ENCODE measurements around the gene SFTPA1.
"Not testable (repeated sequence)": the region's sequence is repeated elsewhere in the genome, so short reads cannot be mapped to it uniquely, and the experiment has no call there.

SFTPA1 gene

GRCh38 chr10:79610601-79611191 is at the start of gene SFTPA1:
TSS of gene SFTPA1 (plus strand) at chr10:79610939. CDS start at chr10:79611826, 887 bp downstream.
- no peak for DNase-seq (ENCODE audit: low read depth in 2 of 2)

- DNase-seq (ENCODE audit: low read depth in 2 of 2) = no peak
These were observed 49.5 kb upstream of the SFTPA1 start for GRCh38 chr10:79561257-79561656.

GRCh38 chr10:79562135-79562756 is 48.5 kb upstream of the SFTPA1 start:
- peak; percentile 38 to 47 for DNase-seq (ENCODE audit: low read depth in 2 of 2)

- DNase-seq (ENCODE audit: low read depth in 2 of 2) = no peak
These were observed 47.3 kb upstream of the SFTPA1 start for GRCh38 chr10:79563426-79563825.

- not testable (repeated sequence) for DNase-seq (ENCODE audit: low read depth in 2 of 2)
These were observed 40.1 kb upstream of the SFTPA1 start for GRCh38 chr10:79570624-79571023.

- no peak for DNase-seq (ENCODE audit: low read depth in 2 of 2)
These were observed 31.4 kb upstream of the SFTPA1 start for GRCh38 chr10:79579361-79579760.

- no peak for DNase-seq (ENCODE audit: low read depth in 2 of 2)
These were observed 29.7 kb upstream of the SFTPA1 start for GRCh38 chr10:79581044-79581443.

- DNase-seq (ENCODE audit: low read depth in 2 of 2) = no peak
These were observed 28.6 kb upstream of the SFTPA1 start for GRCh38 chr10:79582096-79582495.

GRCh38 chr10:79582954-79583353 is 27.8 kb upstream of the SFTPA1 start:
- not testable (repeated sequence) for DNase-seq (ENCODE audit: low read depth in 2 of 2)

- DNase-seq (ENCODE audit: low read depth in 2 of 2) = no peak
These were observed 27.2 kb upstream of the SFTPA1 start for GRCh38 chr10:79583488-79584024.

GRCh38 chr10:79585870-79586527 is 24.7 kb upstream of the SFTPA1 start:
- no peak for DNase-seq (ENCODE audit: low read depth in 2 of 2)

- no peak for DNase-seq (ENCODE audit: low read depth in 2 of 2)
These were observed 23.8 kb upstream of the SFTPA1 start for GRCh38 chr10:79586933-79587332.

- DNase-seq (ENCODE audit: low read depth in 2 of 2) = no peak
These were observed 21.9 kb upstream of the SFTPA1 start for GRCh38 chr10:79588800-79589199.

- no peak for DNase-seq (ENCODE audit: low read depth in 2 of 2)
These were observed 17.4 kb upstream of the SFTPA1 start for GRCh38 chr10:79593377-79593776.

- not testable (repeated sequence) for DNase-seq (ENCODE audit: low read depth in 2 of 2)
These were observed 16.2 kb upstream of the SFTPA1 start for GRCh38 chr10:79594565-79594964.

GRCh38 chr10:79595510-79595909 is 15.2 kb upstream of the SFTPA1 start:
- no peak for DNase-seq (ENCODE audit: low read depth in 2 of 2)

GRCh38 chr10:79599644-79600043 is 11.1 kb upstream of the SFTPA1 start:
- DNase-seq (ENCODE audit: low read depth in 2 of 2) = not testable (repeated sequence)

GRCh38 chr10:79601939-79602338 is 8.8 kb upstream of the SFTPA1 start:
- DNase-seq (ENCODE audit: low read depth in 2 of 2) = no peak

- no peak for DNase-seq (ENCODE audit: low read depth in 2 of 2)
These were observed 7.8 kb upstream of the SFTPA1 start for GRCh38 chr10:79602953-79603352.

GRCh38 chr10:79604294-79604693 is 6.4 kb upstream of the SFTPA1 start:
- DNase-seq (ENCODE audit: low read depth in 2 of 2) = no peak

- no peak for DNase-seq (ENCODE audit: low read depth in 2 of 2)
These were observed 5.4 kb upstream of the SFTPA1 start for GRCh38 chr10:79605308-79605707.

- DNase-seq (ENCODE audit: low read depth in 2 of 2) = peak; percentile 24 to 36
These were observed 2.0 kb upstream of the SFTPA1 start for GRCh38 chr10:79608505-79609375.
